ENCODE results near the gene SNRPD2. TPM values are rescaled to one million over a fixed set of nuclear protein-coding genes. Genes with fewer than 3 reads are reported as not detected.

Gene SNRPD2
- total and polyA plus RNA-seq, 12 donors = 179 to 473 (median 323) TPM

GRCh38 chr19:45705710-45706415 is 14.1 kb upstream of the SNRPD2 start:
- DNase-seq = no peak
- intact Hi-C loops (cut with DNase I) = no loop called here
- TF ChIP-seq POLR2A (IDR thresholded peaks at IDR 0.05) (no peak), CTCF (IDR thresholded peaks at IDR 0.05) (no peak)
- no peaks in the 10 kb centered on the region for H3K9me3 ChIP-seq (replicated peaks in 1 of 3)
- H3K27me3 ChIP-seq = no peaks in the 10 kb centered on the region
- H3K4me3 ChIP-seq = no peak overlapping the region
- H3K36me3 ChIP-seq (replicated peaks in 1 of 2) = peaks cover 0 to 4% of the 10 kb centered on the region in 2 donors
- H3K4me1 ChIP-seq (replicated peaks in 1 of 2) = no peaks in the 10 kb centered on the region
- H3K27ac ChIP-seq = no peak overlapping the region
- WGBS, 4 donors = 93 to 96% (median 95%) methylated on average over 11 to 12 of the region's 12 CpGs

- intact Hi-C loops (cut with DNase I) = no loop called here
- WGBS, 4 donors = 84 to 96% (median 94%) methylated on average over 9 of the region's 9 CpGs
- peaks cover 0 to 4% of the 10 kb centered on the region in 2 donors for H3K36me3 ChIP-seq (replicated peaks in 1 of 2)
- H3K27me3 ChIP-seq = no peaks in the 10 kb centered on the region
- H3K4me3 ChIP-seq = no peak overlapping the region
- H3K4me1 ChIP-seq (replicated peaks in 1 of 2) = no peaks in the 10 kb centered on the region
- TF ChIP-seq POLR2A (IDR thresholded peaks at IDR 0.05) = no peak
- no peak for TF ChIP-seq CTCF (IDR thresholded peaks at IDR 0.05)
- no peaks in the 10 kb centered on the region for H3K9me3 ChIP-seq (replicated peaks in 1 of 3)
- H3K27ac ChIP-seq = no peak overlapping the region
- DNase-seq = no peak
Observed at GRCh38 chr19:45705115-45705514, 13.4 kb upstream of the SNRPD2 start.

- Histone ChIP-seq H3K4me1 (replicated peaks in 1 of 2) (no peaks in the 10 kb centered on the region), H3K4me3 (no peak overlapping the region), H3K27ac (no peak overlapping the region), H3K27me3 (no peaks in the 10 kb centered on the region), H3K9me3 (replicated peaks in 1 of 3) (no peaks in the 10 kb centered on the region), H3K36me3 (replicated peaks in 1 of 2) (peaks cover 0 to 4% of the 10 kb centered on the region in 2 donors)
- 60 to 72% (median 64%) methylated on average over 4 to 7 of the region's 7 CpGs for WGBS, 4 donors
- no peak for DNase-seq
- TF ChIP-seq POLR2A (IDR thresholded peaks at IDR 0.05) (no peak), CTCF (IDR thresholded peaks at IDR 0.05) (no peak)
- intact Hi-C loops (cut with DNase I) = no loop called here
Observed at GRCh38 chr19:45701676-45702075, 9.9 kb upstream of the SNRPD2 start.

- H3K36me3 ChIP-seq (replicated peaks in 1 of 2) = peaks cover 0 to 17% of the 10 kb centered on the region in 2 donors
- H3K4me3 ChIP-seq = peak overlapping the region in 3 of 4 donors; percentile 7 to 91 (median 90)
- no peaks in the 10 kb centered on the region for H3K27me3 ChIP-seq
- peaks cover 8 to 15% of the 10 kb centered on the region in 2 donors for H3K4me1 ChIP-seq (replicated peaks in 1 of 2)
- H3K9me3 ChIP-seq (replicated peaks in 1 of 3) = no peaks in the 10 kb centered on the region
- peak; percentile 76 to 92 (median 84) for DNase-seq
- peak; percentile 67 to 88 (median 84) for TF ChIP-seq CTCF (IDR thresholded peaks at IDR 0.05)
- no peak for TF ChIP-seq POLR2A (IDR thresholded peaks at IDR 0.05)
- intact Hi-C loops (cut with DNase I) = no loop called here
- H3K27ac ChIP-seq = peak overlapping the region; percentile 82 to 96 (median 91)
- 0 to 2% (median 0%) methylated on average over 1 to 22 of the region's 22 CpGs for WGBS, 4 donors
Observed at GRCh38 chr19:45693106-45693788, 1.5 kb upstream of the SNRPD2 start.
